Measurements from ENCODE around the gene MAD1L1.

MAD1L1 gene

DNA sequence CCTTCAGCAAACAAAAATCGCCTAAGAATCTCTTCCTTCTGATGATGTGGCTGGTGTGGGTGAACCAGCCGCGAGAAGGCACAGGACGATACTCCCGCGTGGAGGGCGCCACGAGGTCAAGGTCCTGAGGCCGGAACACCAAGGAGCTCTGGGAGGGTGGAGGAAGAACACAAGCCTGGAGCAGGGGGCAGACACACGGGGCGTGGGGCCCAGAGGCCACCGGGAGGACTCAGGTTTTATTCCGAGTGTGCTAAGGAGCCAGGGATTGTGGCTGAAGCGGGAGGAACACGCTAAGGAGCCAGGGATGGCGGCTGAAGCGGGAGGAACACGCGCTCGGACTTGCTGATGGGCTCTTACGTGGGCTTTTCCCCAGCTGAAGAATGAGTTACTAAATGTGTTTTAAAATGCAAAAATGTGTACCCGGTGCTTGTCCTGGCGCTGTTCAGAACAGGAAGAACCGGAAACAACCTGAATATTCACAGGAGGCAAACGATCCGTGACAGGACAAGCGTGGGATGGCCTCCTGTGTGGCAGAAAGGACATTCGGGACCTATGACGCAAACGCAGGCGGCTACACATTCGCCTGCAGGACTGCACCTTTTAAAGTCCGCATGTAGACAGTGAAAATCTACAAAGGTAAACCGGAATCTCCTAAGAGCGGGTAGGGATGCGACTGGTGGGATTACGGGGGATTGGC is 64.0 kb downstream of the MAD1L1 start:
- H3K9me3 ChIP-seq = no peaks in the 10 kb centered on the region
- H3K27me3 ChIP-seq = no peaks in the 10 kb centered on the region
- no peaks in the 10 kb centered on the region for H3K36me3 ChIP-seq
- TF ChIP-seq, protein P1, sequence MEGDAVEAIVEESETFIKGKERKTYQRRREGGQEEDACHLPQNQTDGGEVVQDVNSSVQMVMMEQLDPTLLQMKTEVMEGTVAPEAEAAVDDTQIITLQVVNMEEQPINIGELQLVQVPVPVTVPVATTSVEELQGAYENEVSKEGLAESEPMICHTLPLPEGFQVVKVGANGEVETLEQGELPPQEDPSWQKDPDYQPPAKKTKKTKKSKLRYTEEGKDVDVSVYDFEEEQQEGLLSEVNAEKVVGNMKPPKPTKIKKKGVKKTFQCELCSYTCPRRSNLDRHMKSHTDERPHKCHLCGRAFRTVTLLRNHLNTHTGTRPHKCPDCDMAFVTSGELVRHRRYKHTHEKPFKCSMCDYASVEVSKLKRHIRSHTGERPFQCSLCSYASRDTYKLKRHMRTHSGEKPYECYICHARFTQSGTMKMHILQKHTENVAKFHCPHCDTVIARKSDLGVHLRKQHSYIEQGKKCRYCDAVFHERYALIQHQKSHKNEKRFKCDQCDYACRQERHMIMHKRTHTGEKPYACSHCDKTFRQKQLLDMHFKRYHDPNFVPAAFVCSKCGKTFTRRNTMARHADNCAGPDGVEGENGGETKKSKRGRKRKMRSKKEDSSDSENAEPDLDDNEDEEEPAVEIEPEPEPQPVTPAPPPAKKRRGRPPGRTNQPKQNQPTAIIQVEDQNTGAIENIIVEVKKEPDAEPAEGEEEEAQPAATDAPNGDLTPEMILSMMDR (IDR thresholded peaks at IDR 0.05) = no peak
- no peak overlapping the region for H3K27ac ChIP-seq
- H3K4me1 ChIP-seq (ENCODE audit: control insufficient read depth in 1 of 2, insufficient read depth in 1 of 2, low read depth in 1 of 2, low read length in 1 of 2) = no peaks in the 10 kb centered on the region
- no peak overlapping the region for H3K4me3 ChIP-seq (ENCODE audit: low read depth in 1 of 2, low read length in 1 of 2)

DNA sequence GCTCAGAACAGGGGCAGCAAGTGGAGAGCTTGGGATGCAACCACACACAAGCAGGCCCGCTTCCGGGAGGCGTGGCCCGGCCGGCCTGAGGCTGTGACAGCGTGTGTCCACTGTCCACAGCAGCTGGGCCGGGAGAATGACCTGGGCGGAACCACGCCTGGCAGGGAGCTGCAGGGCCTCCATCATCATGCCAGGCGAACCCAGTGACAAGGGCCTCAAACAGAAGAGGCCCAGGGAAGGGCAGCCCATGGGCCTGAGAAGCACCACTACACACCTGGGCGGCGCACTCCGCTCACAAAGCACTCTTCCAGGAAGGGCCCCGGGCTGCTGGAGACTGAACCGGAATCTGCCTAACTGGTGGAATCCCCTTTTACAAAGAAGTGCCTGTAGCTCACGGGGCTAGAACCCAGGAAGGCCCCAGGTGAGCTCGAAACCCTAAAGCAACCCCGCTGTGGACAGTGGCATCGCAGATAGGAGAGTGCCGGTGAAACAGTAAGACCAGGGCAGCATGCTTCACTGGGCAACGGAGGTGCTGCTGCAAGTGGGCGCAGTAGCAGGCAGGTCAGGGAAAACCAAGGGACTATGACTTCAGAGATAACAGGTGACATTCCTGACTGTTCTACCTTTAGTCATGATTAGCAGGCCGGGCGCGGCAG is 66.0 kb downstream of the MAD1L1 start:
- Histone ChIP-seq H3K9me3 (no peaks in the 10 kb centered on the region), H3K27me3 (no peaks in the 10 kb centered on the region), H3K27ac (no peak overlapping the region), H3K4me1 (ENCODE audit: control insufficient read depth in 1 of 2, insufficient read depth in 1 of 2, low read depth in 1 of 2, low read length in 1 of 2) (no peaks in the 10 kb centered on the region), H3K4me3 (ENCODE audit: low read depth in 1 of 2, low read length in 1 of 2) (no peak overlapping the region), H3K36me3 (no peaks in the 10 kb centered on the region)
- TF ChIP-seq, protein P1 (IDR thresholded peaks at IDR 0.05) = no peak

DNA sequence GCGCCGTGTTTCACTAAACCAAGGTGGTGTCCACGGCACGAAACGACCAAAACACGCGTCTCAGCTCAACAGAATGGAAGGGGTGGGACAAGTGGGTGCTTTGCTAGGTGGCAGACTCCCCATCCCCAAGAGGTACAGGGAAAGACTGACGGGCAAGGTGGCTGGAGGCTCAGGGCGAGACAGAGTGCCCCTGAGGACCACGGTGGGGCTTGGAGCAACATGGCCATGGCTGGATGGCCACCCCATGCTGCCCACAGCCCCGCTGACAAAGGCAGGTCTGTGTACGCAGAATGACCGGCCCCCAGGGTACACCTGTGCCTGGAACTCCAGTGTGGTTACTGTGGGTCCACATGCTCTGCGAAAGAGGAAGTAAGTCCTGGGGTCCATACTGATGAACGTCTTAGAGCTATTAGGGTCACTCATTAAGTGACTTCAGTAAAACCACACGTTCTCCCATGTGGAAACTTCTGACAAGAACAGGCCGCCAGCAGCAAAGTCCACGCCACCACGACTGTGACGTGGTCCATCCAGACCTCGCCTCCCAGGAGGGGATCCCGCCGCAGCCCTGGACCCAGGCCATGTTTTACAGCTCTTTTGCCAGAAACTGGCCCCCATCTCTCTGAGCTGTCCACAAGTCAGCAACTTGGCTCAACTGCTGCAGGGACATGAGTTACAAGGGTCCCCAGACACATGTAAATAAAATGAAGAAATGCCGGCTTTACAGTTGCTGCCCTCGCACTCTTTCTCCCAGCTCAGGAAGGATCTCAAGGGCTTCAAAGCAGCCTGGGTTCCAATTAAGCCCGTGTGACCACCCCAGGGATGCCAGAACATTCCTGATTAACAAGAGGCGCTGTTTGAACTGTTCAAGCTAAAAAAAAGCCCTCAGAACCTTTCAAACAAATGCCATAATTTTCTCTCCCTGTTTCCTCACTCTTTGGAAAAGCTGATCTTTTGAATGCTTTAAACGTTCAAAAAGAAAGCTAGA is 66.8 kb downstream of the MAD1L1 start:
- Histone ChIP-seq H3K4me1 (ENCODE audit: control insufficient read depth in 1 of 2, insufficient read depth in 1 of 2, low read depth in 1 of 2, low read length in 1 of 2) (no peaks in the 10 kb centered on the region), H3K36me3 (no peaks in the 10 kb centered on the region), H3K27me3 (no peaks in the 10 kb centered on the region), H3K9me3 (no peaks in the 10 kb centered on the region), H3K4me3 (ENCODE audit: low read depth in 1 of 2, low read length in 1 of 2) (no peak overlapping the region), H3K27ac (no peak overlapping the region)
- TF ChIP-seq, protein P1 (IDR thresholded peaks at IDR 0.05) = no peak

DNA sequence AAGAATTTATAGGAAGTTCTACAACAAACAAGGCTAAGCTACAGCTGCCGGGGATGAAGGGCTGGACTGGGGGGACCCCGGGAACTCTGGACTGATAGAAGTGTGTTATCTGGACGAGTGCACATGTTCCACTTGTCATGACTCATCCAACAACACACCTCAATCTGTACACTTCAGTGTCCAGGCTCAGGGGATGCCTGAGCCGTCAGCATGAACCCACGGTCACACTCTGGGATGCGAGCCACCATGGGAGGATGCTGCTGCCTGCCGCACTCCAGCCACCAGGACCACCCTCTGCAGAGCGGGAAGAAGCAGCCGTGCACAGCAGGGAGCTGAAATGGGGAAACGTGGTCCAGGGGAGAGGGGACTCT is 67.5 kb downstream of the MAD1L1 start:
- TF ChIP-seq, protein P1 (IDR thresholded peaks at IDR 0.05) = no peak
- Histone ChIP-seq H3K36me3 (no peaks in the 10 kb centered on the region), H3K4me3 (ENCODE audit: low read depth in 1 of 2, low read length in 1 of 2) (no peak overlapping the region), H3K27me3 (no peaks in the 10 kb centered on the region), H3K9me3 (no peaks in the 10 kb centered on the region), H3K4me1 (ENCODE audit: control insufficient read depth in 1 of 2, insufficient read depth in 1 of 2, low read depth in 1 of 2, low read length in 1 of 2) (no peaks in the 10 kb centered on the region), H3K27ac (no peak overlapping the region)

DNA sequence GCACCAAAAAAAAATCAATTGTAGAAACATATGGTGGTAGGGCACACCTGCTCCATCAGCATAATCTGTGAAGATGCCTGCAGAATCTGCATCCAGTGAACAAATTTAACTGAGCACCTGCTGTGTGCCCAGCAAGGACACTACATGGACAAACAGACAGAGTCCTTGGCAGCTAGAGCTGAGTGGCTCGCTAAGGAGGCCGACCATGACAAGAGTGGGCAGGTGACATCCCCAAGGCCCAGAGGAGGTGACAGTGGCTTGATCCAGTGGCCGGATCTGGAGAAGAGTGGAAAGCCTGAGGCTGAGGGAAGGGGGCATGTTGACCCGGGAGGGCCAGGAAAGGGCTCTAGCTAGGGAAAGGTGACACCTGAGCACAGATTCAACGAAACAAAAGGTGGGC is 68.1 kb downstream of the MAD1L1 start:
- Histone ChIP-seq H3K4me3 (ENCODE audit: low read depth in 1 of 2, low read length in 1 of 2) (no peak overlapping the region), H3K27ac (no peak overlapping the region), H3K4me1 (ENCODE audit: control insufficient read depth in 1 of 2, insufficient read depth in 1 of 2, low read depth in 1 of 2, low read length in 1 of 2) (no peaks in the 10 kb centered on the region), H3K9me3 (no peaks in the 10 kb centered on the region), H3K36me3 (no peaks in the 10 kb centered on the region), H3K27me3 (no peaks in the 10 kb centered on the region)
- TF ChIP-seq, protein P1 (IDR thresholded peaks at IDR 0.05) = no peak
